Kidney epithelial cell (primary cell): ENCODE data around the gene MYDGF. TPM values are rescaled to one million over a fixed set of nuclear protein-coding genes. Genes with fewer than 3 reads are reported as not detected.
A peak's percentile ranks its signal among the peaks of the same experiment; 100 is the strongest.

ENCODE experiments used
- DNase-seq: peaks from one replicate; pipeline ENCODE4 v3.0.0-alpha.2; 2010; ENCODE audit warnings: low read depth
- H3K27me3 ChIP-seq: 2 replicates; pipeline ENCODE4 v1.6.0; 2011; ENCODE audit warnings: low read length; ENCODE audit not compliant: control insufficient read depth, insufficient read depth
- H3K36me3 ChIP-seq: 2 replicates; pipeline ENCODE4 v1.5.1; 2011; ENCODE audit warnings: low read length; ENCODE audit not compliant: control insufficient read depth, insufficient read depth
- H3K4me3 ChIP-seq: 2 replicates; pipeline ENCODE4 v1.5.1; 2011; ENCODE audit warnings: low read depth, mild to moderate bottlenecking, control low read depth, low read length
- total RNA-seq: library from RNA; depleted of rRNA; stranded (reverse); fragments of >200 nt; gene quantifications from 2 replicates; pipeline ENCODE4 v1.2.3, GENCODE V29; 2015
- TF ChIP-seq, protein P1 (sequence below): IDR thresholded peaks from 2 replicates; pipeline ENCODE4 v1.5.1; 2011; ENCODE audit warnings: mild to moderate bottlenecking, moderate library complexity, low read length, control low read depth, inconsistent platforms; ENCODE audit not compliant: insufficient read depth, poor library complexity, severe bottlenecking

Gene MYDGF
- total RNA-seq, 1 donor from 2014 or later = 173 TPM

DNA sequence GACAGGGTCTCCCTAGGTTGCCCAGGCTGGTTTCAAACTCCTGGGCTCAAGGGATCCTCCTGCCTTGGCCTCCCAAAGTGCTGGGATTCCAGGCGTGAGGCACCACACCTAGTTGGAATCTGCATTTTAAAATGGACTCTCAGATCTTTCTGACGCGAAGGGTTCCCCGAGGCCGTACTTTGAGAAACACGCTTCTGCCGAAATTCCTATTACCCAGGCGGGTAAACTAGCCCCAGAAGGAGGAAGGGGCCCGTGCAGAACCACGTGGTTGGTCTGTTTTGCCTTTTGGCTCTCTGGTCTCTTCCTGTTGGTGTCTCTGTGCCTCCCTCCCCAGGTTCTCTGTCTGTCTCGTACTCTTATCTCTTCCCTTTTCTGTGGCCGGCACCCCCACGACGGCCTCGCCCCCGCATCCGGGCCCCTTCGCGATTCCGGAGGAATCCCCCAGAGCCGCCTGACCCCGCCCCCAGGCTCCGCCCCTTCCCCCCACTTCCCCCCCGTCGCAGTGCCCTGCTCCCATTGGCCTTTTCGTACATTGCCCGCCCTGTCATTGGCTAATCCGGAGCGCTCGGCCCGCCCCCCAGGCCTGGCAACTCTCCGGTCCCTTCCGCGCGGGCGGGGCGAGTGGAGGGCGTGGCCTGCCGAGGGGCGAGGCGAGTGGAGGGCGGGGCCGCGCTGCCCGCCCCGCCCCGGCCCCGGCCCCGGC lies 31.2 kb downstream of the MYDGF start, which contains the start of gene TNFAIP8L1:
TSS of gene TNFAIP8L1 (plus strand) at position 689 of the 703 bp plus-strand sequence. CDS start 12,354 bp downstream, outside the sequence.
- TF ChIP-seq, protein P1, sequence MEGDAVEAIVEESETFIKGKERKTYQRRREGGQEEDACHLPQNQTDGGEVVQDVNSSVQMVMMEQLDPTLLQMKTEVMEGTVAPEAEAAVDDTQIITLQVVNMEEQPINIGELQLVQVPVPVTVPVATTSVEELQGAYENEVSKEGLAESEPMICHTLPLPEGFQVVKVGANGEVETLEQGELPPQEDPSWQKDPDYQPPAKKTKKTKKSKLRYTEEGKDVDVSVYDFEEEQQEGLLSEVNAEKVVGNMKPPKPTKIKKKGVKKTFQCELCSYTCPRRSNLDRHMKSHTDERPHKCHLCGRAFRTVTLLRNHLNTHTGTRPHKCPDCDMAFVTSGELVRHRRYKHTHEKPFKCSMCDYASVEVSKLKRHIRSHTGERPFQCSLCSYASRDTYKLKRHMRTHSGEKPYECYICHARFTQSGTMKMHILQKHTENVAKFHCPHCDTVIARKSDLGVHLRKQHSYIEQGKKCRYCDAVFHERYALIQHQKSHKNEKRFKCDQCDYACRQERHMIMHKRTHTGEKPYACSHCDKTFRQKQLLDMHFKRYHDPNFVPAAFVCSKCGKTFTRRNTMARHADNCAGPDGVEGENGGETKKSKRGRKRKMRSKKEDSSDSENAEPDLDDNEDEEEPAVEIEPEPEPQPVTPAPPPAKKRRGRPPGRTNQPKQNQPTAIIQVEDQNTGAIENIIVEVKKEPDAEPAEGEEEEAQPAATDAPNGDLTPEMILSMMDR = no peak
- peak within 1 kb of the TSS; percentile 84 for H3K4me3 ChIP-seq
- no peaks in the 10 kb centered on the region for H3K27me3 ChIP-seq
- H3K36me3 ChIP-seq = no peaks in the 10 kb centered on the region
- DNase-seq = peak; percentile 44

DNA sequence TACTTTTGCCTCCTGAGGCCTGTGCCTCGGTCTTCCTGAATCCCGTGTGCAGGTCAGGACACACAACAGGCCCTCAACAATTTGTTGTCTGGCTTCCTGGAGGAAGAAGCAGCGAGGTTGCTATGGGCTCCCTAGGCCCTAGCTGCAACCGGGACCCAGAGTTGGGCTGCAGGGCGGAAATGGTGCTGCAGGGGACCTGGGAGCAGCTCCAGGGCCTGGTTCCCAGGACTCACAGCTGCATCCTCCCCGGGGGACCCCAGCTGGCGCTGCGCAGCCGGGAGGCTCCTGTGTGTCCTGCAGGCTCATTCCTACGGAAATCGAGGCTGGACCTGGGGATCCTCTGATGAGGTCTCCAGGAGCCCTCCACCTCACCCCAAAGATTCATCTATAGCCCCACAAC lies 31.8 kb downstream of the MYDGF start:
- Histone ChIP-seq H3K4me3 (no peak overlapping the region), H3K27me3 (no peaks in the 10 kb centered on the region), H3K36me3 (no peaks in the 10 kb centered on the region)
- DNase-seq = no peak
- TF ChIP-seq, protein P1 = no peak

DNA sequence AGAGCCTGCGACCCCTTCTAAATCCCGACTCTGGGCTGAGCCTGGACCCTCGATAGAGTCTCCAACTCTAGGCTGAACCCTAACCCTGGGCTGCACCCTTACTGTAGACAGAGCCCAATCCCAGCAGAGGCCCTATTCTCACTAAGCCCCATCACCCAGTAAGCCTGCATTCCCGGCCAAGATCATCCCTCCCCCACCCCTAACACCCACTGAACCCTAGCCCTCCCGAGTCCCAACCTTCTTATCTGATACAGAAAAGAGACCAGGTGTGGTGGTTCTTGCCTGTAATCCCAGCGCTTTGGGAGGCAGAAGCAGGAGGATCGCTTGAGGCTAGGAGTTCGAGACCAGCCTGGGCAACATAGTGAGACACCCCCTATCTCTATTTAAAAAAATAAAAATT lies 33.4 kb downstream of the MYDGF start:
- TF ChIP-seq, protein P1 = no peak
- Histone ChIP-seq H3K27me3 (no peaks in the 10 kb centered on the region), H3K4me3 (no peak overlapping the region), H3K36me3 (no peaks in the 10 kb centered on the region)
- no peak for DNase-seq

DNA sequence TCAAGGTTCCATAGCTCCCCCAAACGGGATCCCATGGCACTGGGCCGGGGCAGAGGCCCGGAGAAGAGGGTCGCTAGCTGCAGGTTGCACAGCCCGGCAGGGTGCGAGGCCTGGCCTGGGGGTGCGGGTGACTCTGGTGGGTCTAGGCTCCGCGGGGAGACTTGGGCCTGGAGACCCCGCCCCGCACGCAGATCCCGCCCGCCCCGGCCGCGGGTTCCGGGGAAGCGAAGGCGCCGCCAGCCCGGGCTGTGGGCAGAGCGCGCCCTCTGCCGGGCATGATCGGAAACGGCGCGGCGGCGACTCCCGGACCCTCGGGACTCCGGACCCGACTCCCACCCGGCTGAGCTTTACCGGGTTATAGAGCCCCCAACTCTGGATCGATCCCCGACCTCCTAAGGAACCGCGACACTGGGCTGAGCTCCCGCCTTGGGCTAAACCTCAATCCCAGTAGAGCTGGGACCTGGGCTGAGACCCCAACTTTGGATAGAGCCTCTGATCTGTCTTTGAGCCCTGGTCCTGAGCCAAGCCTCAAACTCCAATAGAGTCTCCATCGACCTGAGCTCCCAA lies 33.9 kb downstream of the MYDGF start:
- DNase-seq = no peak
- TF ChIP-seq, protein P1 = peak; percentile 75

DNA sequence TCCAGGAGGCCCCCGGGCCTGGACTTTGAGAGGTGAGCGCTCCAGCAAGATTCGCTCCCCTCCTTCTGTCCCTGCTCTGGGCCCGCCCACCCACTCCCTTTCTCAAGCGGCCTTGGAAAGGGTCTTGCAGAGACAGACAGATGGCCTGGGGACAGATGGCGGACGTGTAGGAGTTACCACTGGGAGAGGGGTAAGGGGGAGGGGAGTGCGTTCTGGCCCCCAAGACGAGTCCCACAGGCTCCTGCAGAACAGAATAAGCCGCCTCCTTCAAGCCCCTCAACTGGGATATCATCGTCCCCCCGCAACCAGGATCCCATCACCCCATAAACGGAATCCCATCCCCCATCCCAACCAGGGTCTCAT lies 34.4 kb downstream of the MYDGF start:
- TF ChIP-seq, protein P1 = no peak
- Histone ChIP-seq H3K27me3 (no peaks in the 10 kb centered on the region), H3K4me3 (peak overlapping the region; percentile 48), H3K36me3 (no peaks in the 10 kb centered on the region)
- DNase-seq = no peak

More for the DNA sequence above, 33.9 kb downstream of the MYDGF start:
- Histone ChIP-seq H3K4me3 (peak overlapping the region; percentile 48), H3K36me3 (no peaks in the 10 kb centered on the region), H3K27me3 (no peaks in the 10 kb centered on the region)
